HG03159 (cell line): Measurements from ENCODE around the gene SIL1.

ENCODE experiments used
- ATAC-seq: cut with Tn5 transposase; IDR thresholded peaks from one replicate; pipeline ENCODE4 v1.9.1; 2021; ENCODE audit warnings: mild to moderate bottlenecking, moderate library complexity; ENCODE audit not compliant: unreplicated experiment

SIL1 gene

GRCh38 chr5:138898742-138899141, 299.4 kb downstream of the SIL1 start:
- no peak for ATAC-seq

- ATAC-seq: no peak
Observed at GRCh38 chr5:138898299-138898698, 299.9 kb downstream of the SIL1 start.
